GM12873 (cell line): Measurements from ENCODE around the gene TMPRSS12.

Source experiments
- CTCF ChIP-seq: IDR thresholded peaks from 2 replicates; pipeline ENCODE4 v1.5.1; 2012; ENCODE audit warnings: low read depth, mild to moderate bottlenecking, moderate library complexity, low read length, control low read depth; ENCODE audit not compliant: insufficient read depth; ENCODE audit errors: missing control alignments

The TMPRSS12 gene

GRCh38 chr12:50923361-50924130 lies 80.8 kb downstream of the TMPRSS12 start:
- TF ChIP-seq CTCF, result no peak

- TF ChIP-seq CTCF, result no peak
Measured at GRCh38 chr12:50924131-50924438, 81.4 kb downstream of the TMPRSS12 start.

GRCh38 chr12:50924439-50925341 lies 82.0 kb downstream of the TMPRSS12 start:
- no peak for TF ChIP-seq CTCF

- TF ChIP-seq CTCF, result no peak
Measured at GRCh38 chr12:50925342-50925651, 82.6 kb downstream of the TMPRSS12 start.

- no peak for TF ChIP-seq CTCF
Measured at GRCh38 chr12:50925920-50926319, 83.2 kb downstream of the TMPRSS12 start.

- no peak for TF ChIP-seq CTCF
Measured at GRCh38 chr12:50926415-50926814, 83.7 kb downstream of the TMPRSS12 start.

- TF ChIP-seq CTCF, result no peak
Measured at GRCh38 chr12:50927356-50927755, 84.6 kb downstream of the TMPRSS12 start.
